GM11168 (cell line): ENCODE data around the gene TMEM30B.

Experiments
- in situ Hi-C: fragments of 300-500 bp; cut with MboI; formaldehyde crosslinking; loops from one replicate; pipeline ENCODE4 v1.12.0; 2022; ENCODE audit warnings: low sequenced_read_pairs; ENCODE audit not compliant: unreplicated experiment

The TMEM30B gene, protein sequence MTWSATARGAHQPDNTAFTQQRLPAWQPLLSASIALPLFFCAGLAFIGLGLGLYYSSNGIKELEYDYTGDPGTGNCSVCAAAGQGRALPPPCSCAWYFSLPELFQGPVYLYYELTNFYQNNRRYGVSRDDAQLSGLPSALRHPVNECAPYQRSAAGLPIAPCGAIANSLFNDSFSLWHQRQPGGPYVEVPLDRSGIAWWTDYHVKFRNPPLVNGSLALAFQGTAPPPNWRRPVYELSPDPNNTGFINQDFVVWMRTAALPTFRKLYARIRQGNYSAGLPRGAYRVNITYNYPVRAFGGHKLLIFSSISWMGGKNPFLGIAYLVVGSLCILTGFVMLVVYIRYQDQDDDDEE

DNA sequence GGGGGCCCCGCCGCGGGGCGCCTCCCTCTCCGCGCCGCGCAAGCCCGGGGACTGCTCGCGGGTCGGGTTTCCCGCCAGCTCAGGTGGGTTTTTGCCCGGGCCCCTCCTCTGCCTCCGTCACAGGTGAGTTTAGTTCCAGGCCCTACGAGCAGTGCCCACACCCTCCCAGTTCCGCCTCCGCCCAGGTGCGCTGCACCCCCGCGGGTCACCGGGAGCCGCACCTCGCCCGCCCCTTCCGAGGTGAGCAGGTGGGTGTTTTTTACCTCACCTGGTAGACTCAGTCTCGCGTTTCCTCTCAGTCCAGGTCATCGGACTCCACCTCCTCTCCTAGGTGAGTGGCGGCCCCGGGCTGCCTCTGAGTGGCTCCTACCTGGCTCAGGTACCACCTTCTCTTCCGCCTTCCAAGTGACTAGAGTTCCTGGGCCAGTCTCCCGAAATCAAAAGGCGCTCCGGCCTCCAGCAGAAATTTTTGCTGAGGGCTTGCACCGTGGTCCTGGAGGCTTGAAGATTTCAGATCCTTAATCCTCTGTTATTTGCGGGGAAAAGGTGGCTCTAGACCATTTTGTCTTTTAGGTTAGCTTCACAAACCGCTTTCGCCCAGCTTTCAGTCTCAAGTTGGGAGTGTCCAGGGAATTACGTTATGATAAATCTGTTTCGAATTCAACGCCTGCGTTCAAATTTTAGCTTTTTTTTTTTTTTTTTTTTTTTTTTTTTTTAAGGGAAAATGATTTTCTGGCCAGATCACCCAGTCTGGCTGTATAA, at the start of gene TMEM30B:
Gene TMEM30B (minus strand): TSS at position 153 of the 762 bp plus-strand sequence. CDS start 191 bp downstream, outside the sequence.
- in situ Hi-C loops: no loop called here

DNA sequence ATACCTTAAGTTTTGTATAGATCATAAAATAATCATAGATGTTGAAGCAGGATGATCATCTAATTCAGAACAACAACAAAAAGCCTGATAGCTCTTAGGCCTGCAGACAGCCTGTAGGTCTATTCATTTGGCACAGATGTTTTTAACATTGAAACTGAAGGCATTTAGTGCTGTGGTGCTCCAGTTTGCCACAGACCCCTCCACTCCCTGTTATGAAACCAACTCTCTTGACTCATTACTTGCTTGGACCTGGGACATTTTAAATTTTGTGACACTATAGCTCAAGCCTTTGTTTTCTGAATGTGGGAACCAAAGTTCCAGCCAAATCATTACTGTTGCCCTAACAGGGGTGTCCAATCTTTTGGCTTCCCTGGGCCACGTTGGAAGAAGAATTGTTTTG, 49.4 kb upstream of the TMEM30B start:
- in situ Hi-C loops: no loop called here

DNA sequence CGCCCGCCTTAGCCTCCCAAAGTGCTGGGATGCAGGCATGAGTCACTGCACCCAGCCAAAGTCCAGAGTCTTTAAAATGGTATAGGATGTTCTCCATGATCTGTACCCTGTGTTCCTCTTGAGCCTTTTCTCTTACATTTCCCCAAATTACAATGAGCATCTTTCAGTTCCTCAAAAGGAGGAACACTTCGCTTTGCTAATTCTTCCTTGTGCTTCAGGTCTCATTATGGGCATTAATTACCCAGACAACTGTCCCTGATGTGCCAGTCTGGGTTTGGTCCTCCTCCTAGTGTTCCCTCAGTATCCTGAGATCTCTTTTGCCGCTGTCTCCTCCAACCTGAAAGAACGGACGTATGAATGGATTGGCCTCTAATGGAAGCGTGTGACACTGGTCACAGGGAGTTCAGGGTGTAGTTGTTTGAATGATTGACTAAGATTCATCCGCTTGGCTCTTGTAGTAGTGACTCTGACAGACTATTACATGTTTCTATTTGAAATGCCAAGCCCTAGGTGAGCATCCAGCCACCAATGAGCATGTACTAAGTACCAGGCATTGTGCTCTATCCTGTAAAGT, 48.4 kb upstream of the TMEM30B start:
- in situ Hi-C loops: no loop called here

DNA sequence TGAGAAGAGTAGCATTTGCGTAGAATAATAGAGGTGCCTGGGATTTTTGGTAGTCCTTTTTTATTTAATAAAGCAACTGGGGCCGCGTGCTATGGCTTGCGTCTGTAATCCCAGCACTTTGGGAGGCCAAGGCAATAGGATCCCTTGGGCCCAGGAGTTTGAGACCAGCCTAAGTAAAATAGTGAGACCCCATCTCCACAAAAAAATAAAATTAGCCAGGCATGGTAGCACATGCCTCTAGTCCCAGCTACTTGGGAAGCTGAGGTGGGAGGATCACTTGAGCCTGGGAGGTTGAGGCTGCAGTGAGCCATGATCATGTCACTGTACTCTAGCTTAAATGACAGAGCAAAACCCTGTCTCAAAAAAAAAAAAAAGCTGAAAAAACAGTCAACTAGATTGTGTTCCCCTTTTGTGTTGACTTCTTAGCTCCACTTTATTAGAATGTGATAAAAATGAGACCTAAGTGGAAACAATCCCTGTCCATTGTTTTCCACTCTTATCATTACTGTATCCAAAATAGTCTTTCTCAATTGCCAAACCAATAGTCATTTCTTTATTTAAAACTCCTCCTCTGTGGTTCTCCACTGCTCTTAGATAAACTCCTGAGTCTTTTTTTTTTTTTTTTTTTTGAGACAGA, 47.6 kb upstream of the TMEM30B start:
- in situ Hi-C loops: no loop called here

DNA sequence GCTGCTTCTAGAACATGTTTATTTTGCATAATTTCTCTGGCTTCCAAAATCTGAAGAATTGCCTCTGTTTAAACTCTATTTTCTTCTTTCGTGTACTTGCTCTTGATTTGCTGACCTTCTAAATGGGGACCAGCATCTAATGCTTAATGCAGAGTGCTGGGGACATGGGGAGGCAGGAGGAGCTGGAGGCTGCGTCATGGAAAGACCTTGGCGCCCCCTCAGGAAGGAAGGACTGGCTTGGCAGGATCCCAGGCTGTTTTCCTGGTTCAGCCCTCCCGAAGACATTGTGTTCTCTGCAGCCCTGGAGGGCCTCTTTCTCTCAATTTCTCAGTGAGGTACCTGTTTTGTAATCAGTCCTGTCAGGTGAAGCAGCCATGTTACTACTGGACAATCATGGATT, 45.7 kb upstream of the TMEM30B start:
- in situ Hi-C loops: no loop called here

DNA sequence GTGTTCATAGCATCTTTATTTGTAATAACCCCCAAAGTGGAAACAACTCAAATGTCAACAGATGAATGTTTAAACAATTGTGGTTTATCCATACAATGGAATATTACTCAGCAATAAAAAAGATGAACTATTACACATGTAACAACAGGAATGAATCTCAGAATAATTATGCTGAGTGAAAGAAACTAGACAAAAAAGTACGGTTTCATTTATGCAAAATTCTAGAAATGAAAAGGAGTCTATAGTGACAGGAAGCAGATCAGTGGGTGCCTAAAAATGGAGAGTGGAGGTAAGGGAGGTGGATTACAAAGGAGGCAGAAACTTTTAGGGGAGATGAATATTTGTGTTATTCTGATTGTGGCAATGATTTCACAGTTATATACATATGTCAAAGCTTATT, 45.0 kb upstream of the TMEM30B start:
- in situ Hi-C loops: no loop called here

DNA sequence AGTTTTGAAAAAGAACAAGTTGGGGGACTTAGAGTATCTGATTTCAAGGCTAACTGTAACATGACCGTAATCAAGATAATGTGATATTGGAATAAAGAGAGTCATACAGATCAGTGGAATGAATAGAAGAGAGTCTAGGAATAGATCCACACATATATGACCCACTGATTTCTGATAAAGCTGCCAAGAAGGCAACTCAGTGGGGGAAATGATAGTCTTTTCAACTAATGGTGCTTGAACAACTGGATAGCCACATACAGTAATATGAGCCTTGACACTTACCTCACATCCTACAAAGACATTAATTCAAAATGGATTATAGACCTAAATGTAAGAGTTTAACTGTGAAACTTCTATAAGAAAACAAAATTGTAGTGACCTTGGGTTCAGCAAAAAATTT, 44.0 kb upstream of the TMEM30B start:
- in situ Hi-C loops: no loop called here

DNA sequence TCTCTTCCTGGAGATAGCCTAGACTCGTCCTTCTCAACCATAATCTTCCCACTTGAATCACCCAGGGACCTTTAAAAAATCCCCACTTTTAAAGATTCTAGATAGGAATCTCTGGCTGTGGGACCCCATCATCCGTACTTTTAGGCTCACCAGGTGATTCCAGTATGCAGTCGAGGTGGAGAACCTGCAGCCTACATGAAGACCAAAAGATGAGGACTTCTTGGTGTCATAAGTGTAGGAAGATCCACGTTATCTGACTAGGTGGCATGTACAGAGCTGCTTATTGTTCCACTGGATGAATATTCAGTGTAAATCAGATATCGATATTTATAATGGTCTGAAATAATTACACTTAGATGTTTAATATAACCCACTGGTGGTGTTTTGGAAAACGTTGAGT, 42.8 kb upstream of the TMEM30B start:
- in situ Hi-C loops: loop anchor here (25.0 kb wide), 1 partner anchor 113 kb away; no protein-coding TSS in a partner anchor

DNA sequence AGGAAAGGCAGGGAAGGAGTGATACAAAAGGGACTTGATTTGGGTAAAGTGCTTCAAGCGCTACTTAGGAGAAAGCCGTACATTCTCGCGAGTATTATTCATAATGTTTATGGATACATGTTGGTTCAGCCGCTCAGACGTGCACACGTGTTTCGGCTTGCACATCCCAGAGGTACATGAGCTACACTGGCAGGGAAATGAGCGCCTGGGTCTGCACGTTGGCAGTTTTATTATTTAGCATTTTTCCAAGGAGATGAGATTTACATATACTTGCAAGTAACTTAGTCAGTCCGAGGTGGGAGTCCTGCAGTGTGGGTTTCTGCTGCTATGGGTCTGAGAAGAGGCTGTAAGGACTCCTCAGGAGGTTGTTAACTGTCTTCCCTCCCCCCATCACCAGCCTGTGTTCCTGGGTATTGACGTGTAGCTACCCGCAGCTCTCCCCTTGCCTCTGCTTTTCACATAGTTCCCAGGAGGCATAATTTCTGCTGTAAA, 41.7 kb upstream of the TMEM30B start:
- in situ Hi-C loops: loop anchor here (25.0 kb wide), 1 partner anchor 114 kb away; no protein-coding TSS in a partner anchor

DNA sequence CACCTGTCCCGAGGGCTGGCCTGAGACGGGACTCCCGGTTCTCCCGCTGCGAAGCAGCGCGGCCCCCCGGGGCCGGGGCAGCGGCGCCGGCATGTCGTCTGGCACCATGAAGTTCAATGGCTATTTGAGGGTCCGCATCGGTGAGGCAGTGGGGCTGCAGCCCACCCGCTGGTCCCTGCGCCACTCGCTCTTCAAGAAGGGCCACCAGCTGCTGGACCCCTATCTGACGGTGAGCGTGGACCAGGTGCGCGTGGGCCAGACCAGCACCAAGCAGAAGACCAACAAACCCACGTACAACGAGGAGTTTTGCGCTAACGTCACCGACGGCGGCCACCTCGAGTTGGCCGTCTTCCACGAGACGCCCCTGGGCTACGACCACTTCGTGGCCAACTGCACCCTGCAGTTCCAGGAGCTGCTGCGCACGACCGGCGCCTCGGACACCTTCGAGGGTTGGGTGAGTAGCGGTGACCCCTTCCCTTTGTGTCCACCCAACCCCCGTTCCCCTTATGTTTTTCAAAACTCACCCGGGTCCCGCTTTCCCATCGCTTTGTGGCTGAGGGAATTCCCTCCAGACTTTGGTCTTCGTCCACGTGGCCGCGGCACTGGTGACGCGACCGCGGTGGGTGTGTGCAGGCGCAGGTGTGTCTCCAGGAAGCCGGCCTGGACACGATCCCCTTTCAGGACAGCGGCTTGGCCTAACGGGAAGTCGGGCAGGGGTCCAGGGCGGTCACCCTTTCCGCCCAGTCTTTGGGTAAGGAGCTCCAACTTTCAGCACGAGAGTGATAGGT, 41.1 kb upstream of the TMEM30B start:
- in situ Hi-C loops: loop anchor here (25.0 kb wide), 1 partner anchor 115 kb away; no protein-coding TSS in a partner anchor

DNA sequence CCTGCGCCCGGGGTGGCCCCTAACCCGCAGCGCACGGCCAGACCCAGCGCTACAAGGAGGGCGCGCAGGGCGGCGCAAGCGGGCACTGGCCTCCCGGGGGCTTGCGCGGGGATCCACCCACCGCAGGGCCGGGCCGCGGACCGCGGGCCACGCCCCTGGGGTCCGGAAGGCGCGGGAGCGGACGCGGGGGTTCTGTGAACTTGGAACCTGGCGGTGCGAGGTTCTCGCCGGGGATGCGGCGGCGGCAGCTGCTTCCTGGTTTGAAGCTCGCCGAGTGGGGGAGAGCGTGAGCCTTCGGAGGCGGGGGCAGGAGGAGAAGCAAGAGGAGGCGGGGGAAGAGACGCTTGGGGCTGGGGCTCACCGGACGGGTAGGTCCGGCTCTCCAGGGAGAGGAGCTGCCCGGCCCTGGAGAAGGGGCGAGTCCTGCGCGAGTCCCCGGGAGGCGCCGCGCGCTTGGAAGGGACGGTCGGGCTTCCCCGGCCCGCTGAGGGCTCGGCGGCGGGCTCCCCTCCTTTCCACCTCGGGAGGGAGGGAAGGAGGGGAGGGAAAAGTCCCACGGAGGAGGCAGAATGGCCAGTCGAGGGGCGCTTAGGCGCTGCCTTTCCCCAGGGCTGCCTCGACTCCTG, 40.4 kb upstream of the TMEM30B start, which contains the start of gene PRKCH:
Gene PRKCH (plus strand): TSS at position 195 of the 626 bp plus-strand sequence. CDS start 523 bp downstream, outside the sequence.
- in situ Hi-C loops: loop anchor here (25.0 kb wide), 1 partner anchor 116 kb away; no protein-coding TSS in a partner anchor

DNA sequence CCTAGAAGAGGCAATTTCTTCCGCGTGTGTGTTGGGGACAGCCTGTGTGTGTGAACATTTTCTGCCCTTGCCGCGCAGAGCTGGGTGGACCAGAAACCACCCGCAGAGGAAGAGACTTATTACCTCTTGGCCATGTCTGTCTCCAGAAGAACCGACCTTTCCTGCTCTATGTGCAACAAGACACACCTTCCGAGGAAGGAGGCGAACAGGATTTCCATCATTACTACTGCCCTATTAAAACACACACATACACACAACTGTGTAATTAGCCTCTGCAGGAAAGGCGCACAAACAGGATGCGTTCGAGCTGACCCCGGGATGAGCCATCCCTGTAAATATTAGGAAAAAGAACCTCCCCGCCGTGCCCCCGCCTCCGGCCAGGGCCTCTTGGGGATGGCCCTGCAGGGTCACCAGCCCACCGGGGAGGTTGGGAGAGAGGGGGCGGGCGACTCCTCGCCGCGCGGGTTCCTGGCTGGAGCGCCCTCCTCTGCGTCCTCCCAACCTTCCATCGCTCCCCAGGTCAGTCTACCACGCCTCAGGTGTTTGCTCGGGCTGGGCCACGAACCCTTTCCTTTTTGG, 39.8 kb upstream of the TMEM30B start:
- in situ Hi-C loops: loop anchor here (25.0 kb wide), 1 partner anchor 116 kb away; no protein-coding TSS in a partner anchor

DNA sequence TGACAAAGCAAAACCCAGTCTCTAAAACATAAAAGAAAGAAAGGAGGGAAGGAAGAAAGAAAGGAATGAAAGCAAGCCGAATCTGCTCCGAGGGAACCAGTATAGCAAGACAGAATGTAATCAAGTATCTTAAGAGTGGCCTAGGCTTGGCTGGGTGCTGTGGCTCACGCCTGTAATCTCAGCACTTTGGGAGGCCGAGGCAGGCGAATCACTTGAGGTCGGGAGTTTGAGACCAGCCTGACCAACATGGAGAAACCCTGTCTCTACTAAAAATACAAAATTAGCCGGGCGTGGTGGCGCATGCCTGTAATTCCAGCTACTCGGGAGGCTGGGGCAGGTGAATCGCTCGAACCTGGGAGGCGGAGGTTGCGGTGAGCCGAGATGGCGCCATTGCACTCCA, 39.0 kb upstream of the TMEM30B start:
- in situ Hi-C loops: loop anchor here (25.0 kb wide), 1 partner anchor 117 kb away; no protein-coding TSS in a partner anchor

DNA sequence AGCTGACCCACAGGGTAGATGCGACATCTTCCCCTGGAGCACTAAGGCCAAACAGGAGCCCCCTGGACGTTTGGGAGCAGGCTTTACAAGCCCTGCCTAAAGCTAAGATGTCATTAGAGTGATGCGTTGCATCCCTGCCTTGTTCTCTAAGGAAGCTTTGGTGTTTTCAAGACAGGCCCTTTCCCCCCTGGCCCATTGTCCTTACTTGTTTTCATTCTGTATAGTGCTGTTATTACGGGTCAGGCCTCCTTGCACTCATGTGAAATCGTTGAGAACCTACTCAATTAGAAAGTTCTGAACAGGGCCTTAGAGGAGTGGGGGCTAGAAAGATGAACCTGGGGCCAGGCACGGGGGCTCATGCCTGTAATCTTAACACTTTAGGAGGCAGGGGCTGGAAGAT, 38.6 kb upstream of the TMEM30B start:
- in situ Hi-C loops: loop anchor here (25.0 kb wide), 1 partner anchor 118 kb away; no protein-coding TSS in a partner anchor

DNA sequence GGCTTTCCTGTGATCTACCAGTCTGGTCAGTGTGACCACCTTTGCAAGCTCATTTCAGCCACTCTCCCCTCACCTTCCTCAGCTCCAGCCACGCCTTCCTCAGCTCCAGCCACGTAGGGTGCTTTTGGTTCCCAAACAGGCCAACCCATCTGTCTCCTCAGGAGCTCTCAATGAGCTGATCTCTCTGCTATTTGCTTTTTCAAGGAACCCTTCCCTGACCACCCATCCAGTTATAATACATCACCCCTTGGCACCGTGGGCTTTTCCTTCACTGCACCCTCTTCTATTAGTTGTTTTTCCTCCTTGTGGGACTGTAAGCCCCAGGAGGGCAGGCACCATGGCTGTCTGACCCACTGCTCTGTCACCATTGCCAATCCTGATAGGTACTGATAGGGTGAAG, 37.9 kb upstream of the TMEM30B start:
- in situ Hi-C loops: loop anchor here (25.0 kb wide), 1 partner anchor 118 kb away; no protein-coding TSS in a partner anchor

DNA sequence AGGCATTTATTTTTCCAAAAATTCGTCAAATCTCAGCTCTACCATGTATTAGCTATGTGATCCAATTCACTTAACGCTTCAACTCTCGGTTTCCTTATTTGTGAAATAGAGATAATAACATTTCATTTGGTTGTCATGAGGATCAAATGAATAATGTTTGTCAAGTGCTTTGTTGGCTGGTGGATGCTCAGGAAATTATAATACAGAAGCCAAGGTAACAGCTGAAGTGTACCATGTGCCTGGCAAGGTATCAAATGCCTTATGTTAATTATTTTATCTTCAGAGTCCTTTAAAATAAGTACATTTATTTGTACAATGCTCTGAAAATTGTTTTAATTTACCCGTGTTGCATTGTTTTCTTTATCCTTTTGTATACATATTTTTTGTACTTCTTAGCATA, 34.2 kb upstream of the TMEM30B start:
- in situ Hi-C loops: loop anchor here (25.0 kb wide), 1 partner anchor 122 kb away; no protein-coding TSS in a partner anchor

DNA sequence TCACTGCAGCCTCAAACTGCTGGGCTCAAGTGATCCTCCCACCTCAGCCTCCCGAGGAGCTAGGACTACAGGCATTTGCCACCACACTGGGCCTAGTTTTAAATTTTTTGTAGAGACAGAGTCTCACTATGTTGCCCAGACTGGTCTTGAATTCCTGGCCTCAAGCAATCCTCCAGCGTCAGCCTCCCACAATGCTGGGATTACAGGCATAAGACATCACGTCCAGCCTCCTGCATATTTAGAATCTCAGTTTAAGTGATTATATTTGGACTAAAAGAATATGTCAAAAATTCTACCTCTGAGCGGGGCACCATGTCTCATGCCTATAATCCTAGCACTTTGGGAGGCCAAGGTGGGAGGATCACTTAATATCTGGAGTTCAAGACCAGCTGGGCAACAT, 27.6 kb upstream of the TMEM30B start:
- in situ Hi-C loops: loop anchor here (25.0 kb wide), 1 partner anchor 129 kb away; no protein-coding TSS in a partner anchor

DNA sequence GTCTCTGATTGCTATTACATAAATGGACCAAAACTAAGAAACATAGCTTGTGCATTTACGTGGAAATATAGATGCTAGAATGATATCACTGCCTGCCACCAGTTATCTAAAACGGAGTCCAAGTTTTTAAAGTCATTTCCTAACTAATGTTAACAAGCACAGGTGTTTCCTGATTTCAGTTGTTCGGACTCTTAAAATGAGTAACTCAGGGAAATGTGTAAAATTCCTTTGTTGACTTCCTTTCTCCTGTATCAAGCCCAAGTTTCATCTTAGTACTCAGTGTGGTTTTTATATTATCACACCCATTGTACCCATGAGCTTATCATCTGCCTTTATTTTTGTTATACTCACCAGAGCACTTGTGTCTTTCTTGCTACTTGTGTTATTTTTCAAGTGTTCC, 27.1 kb upstream of the TMEM30B start:
- in situ Hi-C loops: loop anchor here (25.0 kb wide), 1 partner anchor 129 kb away; no protein-coding TSS in a partner anchor
